Activated CD4-positive, alpha-beta T cell treated with anti-CD3 and anti-CD28 coated beads, Interleukin-2, amount 50 U/mL, for 1 hour (primary cell): ENCODE measurements around the gene OR2D3.
"Not testable (repeated sequence)": the region's sequence is repeated elsewhere in the genome, so short reads cannot be mapped to it uniquely, and the experiment has no call there.

Experiments used
- DNase-seq: peaks from one replicate; pipeline ENCODE4 v3.0.0-alpha.2; 2020

Gene OR2D3

DNA sequence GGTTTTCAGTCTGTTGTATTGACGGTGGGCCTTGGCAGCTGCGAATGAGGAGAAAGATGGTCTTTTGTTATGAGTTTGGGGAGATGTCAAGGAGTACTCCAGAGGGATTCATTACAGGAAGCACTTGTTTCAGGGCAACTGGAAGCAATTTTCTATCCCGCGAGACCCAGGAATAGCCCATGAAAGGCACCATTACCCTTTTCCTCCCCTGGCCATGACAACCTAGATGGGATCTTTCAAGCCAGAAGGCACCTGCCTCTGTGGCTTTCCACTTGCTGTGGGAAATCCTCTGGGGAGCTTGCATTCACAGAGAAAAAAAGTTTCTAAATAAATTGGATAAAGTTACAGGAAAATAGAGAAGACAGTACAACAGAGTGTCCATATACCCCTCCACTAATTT is 8.1 kb downstream of the OR2D3 start:
- no peak for DNase-seq

DNA sequence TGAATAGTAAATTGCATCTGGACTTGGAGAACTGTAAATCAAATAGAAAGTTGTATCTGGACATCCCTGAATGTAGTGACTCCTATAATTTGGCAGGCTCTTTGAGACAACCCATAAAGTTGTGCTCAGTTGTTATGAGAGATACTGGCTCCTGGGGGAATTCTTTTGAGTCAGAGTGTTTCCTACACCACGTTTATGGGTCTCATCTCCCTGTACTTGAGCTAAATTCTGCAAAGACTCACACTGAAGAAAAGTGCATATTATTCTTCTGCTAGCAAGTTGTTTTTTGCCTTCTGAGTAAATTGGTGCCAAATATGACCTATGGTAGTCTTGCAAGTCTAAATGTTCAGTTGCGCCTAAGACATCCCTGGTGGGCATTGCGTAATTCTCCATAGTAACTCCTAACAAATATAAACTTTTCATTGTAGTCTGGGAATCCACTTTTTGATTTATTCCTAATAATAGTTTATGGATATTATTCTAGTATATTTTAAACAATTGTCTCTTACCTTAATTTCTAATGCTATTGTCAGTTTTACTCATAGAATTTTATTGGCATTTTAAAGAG is 10.4 kb downstream of the OR2D3 start:
- no peak for DNase-seq

DNA sequence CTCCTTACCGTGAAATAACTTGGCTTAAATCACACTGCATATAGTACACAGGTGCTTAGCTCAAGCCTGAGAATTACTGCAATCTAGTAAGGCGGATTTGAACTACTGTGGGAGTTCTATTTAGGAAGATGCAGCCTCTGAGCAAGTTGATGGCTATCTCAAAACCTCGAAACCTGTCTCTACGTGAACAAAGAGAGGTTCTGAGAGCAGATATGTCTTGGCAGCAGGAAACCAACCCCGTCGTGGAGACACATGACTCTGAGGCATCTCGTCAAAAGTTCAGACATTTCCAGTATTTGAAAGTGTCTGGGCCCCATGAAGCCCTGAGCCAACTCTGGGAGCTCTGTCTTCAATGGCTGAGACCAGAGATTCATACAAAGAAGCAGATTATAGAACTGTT is 11.3 kb downstream of the OR2D3 start:
- no peak for DNase-seq

DNA sequence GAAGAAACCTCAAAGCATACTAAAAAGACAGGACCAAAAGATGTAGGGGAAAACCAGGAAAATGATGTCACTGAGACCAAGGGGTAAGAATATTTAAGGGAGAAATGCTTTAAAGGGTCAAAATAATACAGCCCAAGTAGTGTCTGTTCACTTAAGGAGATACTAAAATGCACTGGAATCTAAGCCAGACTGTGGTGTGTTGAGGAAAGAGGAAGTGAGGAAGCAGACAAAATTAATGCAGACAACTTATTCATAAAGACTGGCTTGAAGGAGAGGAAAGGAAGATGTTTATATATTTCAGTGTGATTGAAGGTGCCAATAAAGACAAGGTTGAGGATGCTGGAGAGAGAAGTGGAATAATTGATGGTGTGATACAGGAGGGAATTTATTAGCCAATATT is 21.2 kb downstream of the OR2D3 start:
- DNase-seq = no peak

DNA sequence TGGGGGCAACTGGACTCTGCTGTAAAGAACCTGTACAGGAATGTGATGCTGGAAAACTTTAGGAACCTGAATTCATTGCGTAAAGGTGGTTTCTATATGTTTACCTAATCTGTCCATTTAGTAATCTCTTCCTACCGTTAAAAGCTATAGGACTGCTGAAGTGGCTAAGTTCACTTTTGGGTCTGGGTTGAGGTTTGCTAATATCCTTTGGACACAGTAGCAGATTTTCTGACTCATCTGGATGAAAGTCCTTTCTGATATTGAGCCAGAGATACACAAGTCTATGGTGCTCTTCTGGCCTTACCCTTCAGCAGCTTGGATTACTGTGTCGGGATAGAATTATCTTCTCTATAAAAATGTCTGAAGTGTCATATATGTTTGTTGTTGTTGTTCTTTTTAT is 22.3 kb downstream of the OR2D3 start:
- no peak for DNase-seq

DNA sequence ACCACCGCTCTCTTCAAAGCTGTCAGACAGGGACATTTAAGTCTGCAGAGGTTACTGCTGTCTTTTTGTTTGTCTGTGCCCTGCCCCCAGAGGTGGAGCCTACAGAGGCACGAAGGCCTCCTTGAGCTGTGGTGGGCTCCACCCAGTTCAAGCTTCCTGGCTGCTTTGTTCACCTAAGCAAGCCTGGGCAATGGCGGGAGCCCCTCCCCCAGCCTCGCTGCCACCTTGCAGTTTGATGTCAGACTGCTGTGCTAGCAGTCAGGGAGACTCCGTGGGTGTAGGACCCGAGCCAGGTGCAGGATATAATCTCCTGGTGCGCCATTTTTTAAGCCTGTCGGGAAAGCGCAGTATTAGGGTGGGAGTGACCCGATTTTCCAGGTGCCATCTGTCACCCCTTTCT is 33.4 kb downstream of the OR2D3 start:
- not testable (repeated sequence) for DNase-seq

DNA sequence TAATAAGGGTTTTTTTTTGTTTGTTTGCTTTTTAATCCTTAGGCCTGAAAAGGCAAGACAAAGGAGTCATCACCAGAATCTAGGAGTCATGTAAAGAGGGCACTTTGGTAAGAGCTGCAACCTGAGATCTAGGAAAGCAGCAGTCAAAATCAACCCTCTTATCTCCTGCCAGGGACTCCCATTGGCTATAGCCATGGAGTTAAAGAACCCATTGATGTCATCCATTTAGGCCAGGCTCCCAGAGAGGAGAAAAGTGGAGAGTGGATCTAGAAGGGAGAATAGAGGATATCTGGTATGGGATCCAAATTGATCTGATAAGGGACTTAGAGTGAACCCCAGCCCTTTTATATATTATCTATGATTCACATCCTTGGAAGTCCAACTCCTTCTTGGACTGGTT is 41.3 kb downstream of the OR2D3 start:
- no peak for DNase-seq

DNA sequence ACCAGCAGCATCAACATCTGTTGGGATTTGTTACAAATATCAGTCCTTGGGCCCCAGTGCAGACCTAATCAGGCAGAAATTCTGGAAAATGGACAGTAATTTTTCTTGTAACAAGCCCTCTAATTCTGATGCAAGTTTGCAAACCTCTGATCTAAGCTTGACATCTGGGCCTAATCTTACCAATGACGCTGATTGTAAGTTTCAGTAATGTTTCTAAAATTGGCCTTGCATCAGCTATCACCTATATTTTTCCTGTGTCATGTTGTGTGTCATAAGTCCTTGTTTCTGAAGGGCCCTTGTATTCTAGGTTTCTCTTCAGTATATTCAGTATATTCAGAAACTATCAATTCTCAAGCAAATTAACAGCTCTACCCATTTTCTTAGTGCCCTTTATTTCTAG is 41.9 kb downstream of the OR2D3 start:
- no peak for DNase-seq

DNA sequence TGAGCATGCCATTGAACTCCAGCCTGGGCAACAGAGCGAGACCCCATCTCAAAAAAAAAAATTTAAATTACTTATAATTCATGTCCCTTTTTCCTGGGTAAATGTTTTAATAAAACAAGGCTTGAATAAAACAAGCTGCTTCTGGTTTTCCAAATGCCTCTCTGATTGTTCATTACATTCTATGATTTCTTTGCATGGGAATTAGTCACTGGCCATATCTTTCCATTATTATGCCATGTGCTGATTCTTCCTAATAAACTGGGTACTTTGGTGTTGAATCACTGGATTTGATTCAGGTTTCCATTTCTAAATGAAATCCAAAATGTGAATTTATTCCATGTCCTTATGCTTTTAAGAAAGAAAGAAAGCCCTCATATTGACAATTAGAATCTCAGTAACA is 48.0 kb downstream of the OR2D3 start:
- no peak for DNase-seq

DNA sequence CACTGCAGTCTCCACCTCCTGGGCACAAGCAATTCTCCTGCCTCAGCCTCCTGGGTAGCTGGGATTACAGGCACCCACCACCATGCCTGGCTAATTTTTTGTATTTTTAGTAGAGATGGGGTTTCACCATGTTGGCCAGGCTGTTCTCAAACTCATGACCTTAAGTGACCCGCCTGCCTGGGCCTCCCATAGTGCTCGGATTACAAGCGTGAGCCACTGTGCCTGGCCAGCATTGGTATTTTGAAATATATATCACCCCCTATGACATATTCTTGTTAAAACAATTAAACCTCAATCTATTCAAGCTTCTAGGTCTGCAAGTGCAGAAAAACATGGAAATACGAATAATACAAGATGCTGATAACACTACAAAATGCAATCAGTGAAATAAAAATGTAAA is 49.1 kb downstream of the OR2D3 start:
- not testable (repeated sequence) for DNase-seq
